HEK293 (cell line): Measurements from ENCODE around the gene GPR152.

Experiments used
- CTCF ChIA-PET: fragments of 350-600 bp; formaldehyde crosslinking; extraction: SDS; loops from one replicate; lab custom pipeline; 2021; ENCODE audit warnings: antibody characterized with exemption; lab: Yijun Ruan, JAX
- POLR2A ChIA-PET: fragments of 300-600 bp; formaldehyde crosslinking; extraction: SDS; loops from one replicate; lab custom pipeline; 2020; ENCODE audit warnings: antibody characterized with exemption, inconsistent platforms; lab: Yijun Ruan, JAX
- H3K27ac ChIP-seq: fragments of 200-500 bp; sonication (Bioruptor generic); 2 replicates; pipeline ENCODE4 v1.5.1; 2014; ENCODE audit warnings: low read depth, low read length, control low read depth, inconsistent platforms; ENCODE audit errors: extremely low read depth
- H3K36me3 ChIP-seq, 2 experiments: fragments of 200-500 bp in 1 of 2; sonication (Bioruptor generic) in 1 of 2; 1 replicate in 1 of 2; 2 replicates in 1 of 2; pipeline ENCODE4 v1.5.1; 2014 to 2017; ENCODE audit warnings: inconsistent platforms in 2 of 2, low read length in 2 of 2; ENCODE audit not compliant: control insufficient read depth in 2 of 2, insufficient read depth in 1 of 2
- H3K4me1 ChIP-seq: fragments of 200-500 bp; sonication (Bioruptor generic); 2 replicates; pipeline ENCODE4 v1.5.1; 2014; ENCODE audit warnings: mild to moderate bottlenecking, low read length, inconsistent platforms; ENCODE audit not compliant: control insufficient read depth, insufficient read depth
- H3K4me3 ChIP-seq: 2 replicates; pipeline ENCODE4 v1.5.1; 2011; ENCODE audit warnings: low read depth, mild to moderate bottlenecking, control low read depth, low read length, moderate library complexity
- H3K9me3 ChIP-seq: fragments of 200-500 bp; sonication (Bioruptor generic); 2 replicates; pipeline ENCODE4 v1.5.1; 2014; ENCODE audit warnings: low read depth, low read length, inconsistent platforms; ENCODE audit not compliant: control insufficient read depth, insufficient read depth
- GLIS2 ChIP-seq: fragments of 450-650 bp; formaldehyde crosslinking; IDR thresholded peaks from 2 replicates; pipeline ENCODE4 v1.5.1; 2016; ENCODE audit warnings: missing biosample characterization, missing genetic modification characterization
- KLF1 ChIP-seq: fragments of 450-650 bp; formaldehyde crosslinking; IDR thresholded peaks from 2 replicates; pipeline ENCODE4 v1.5.1; 2016; ENCODE audit warnings: missing biosample characterization, missing genetic modification characterization
- KLF9 ChIP-seq: fragments of 450-650 bp; formaldehyde crosslinking; IDR thresholded peaks from 2 replicates; pipeline ENCODE4 v1.5.1; 2016; ENCODE audit warnings: missing biosample characterization, missing genetic modification characterization, low read depth
- REPIN1 ChIP-seq: fragments of 450-650 bp; formaldehyde crosslinking; IDR thresholded peaks from 2 replicates; pipeline ENCODE4 v1.5.1; 2017; ENCODE audit warnings: missing biosample characterization, missing genetic modification characterization, low read depth
- TSHZ1 ChIP-seq: fragments of 450-650 bp; formaldehyde crosslinking; IDR thresholded peaks from 2 replicates; pipeline ENCODE4 v1.5.1; 2016; ENCODE audit warnings: missing biosample characterization, missing genetic modification characterization, borderline replicate concordance
- ZBTB10 ChIP-seq: fragments of 450-650 bp; formaldehyde crosslinking; IDR thresholded peaks from 2 replicates; pipeline ENCODE4 v1.5.1; 2016; ENCODE audit warnings: missing biosample characterization, missing genetic modification characterization
- ZFHX2 ChIP-seq: fragments of 450-650 bp; formaldehyde crosslinking; conservative IDR thresholded peaks from 2 replicates; pipeline ENCODE4 v1.5.1; 2016; ENCODE audit warnings: missing biosample characterization, missing genetic modification characterization
- ZFP3 ChIP-seq: fragments of 450-650 bp; formaldehyde crosslinking; IDR thresholded peaks from 2 replicates; pipeline ENCODE4 v1.5.1; 2016; ENCODE audit warnings: low read depth, missing biosample characterization, missing genetic modification characterization
- ZNF114 ChIP-seq: fragments of 450-650 bp; formaldehyde crosslinking; IDR thresholded peaks from 2 replicates; pipeline ENCODE4 v1.5.0; 2017; ENCODE audit warnings: missing biosample characterization, missing genetic modification characterization
- ZNF121 ChIP-seq: fragments of 450-650 bp; formaldehyde crosslinking; IDR thresholded peaks from 2 replicates; pipeline ENCODE4 v1.5.1; 2016; ENCODE audit warnings: missing biosample characterization, missing genetic modification characterization
- ZNF148 ChIP-seq: fragments of 450-650 bp; formaldehyde crosslinking; IDR thresholded peaks from 2 replicates; pipeline ENCODE4 v1.5.0; 2017; ENCODE audit warnings: missing biosample characterization, missing genetic modification characterization, borderline replicate concordance
- ZNF2 ChIP-seq: fragments of 450-650 bp; formaldehyde crosslinking; IDR thresholded peaks from 2 replicates; pipeline ENCODE4 v1.5.1; 2016; ENCODE audit warnings: missing biosample characterization, missing genetic modification characterization
- ZNF280D ChIP-seq: fragments of 450-650 bp; formaldehyde crosslinking; IDR thresholded peaks from 2 replicates; pipeline ENCODE4 v1.5.1; 2016; ENCODE audit warnings: missing biosample characterization, missing genetic modification characterization
- ZNF292 ChIP-seq: fragments of 450-650 bp; formaldehyde crosslinking; IDR thresholded peaks from 2 replicates; pipeline ENCODE4 v1.5.1; 2016; ENCODE audit warnings: low read depth, missing biosample characterization, missing genetic modification characterization, borderline replicate concordance
- ZNF324 ChIP-seq: fragments of 450-650 bp; formaldehyde crosslinking; IDR thresholded peaks from 2 replicates; pipeline ENCODE4 v1.5.1; 2016; ENCODE audit warnings: missing biosample characterization, missing genetic modification characterization
- ZNF350 ChIP-seq: fragments of 450-650 bp; formaldehyde crosslinking; IDR thresholded peaks from 2 replicates; pipeline ENCODE4 v1.5.0; 2017; ENCODE audit warnings: missing biosample characterization, mild to moderate bottlenecking, missing genetic modification characterization
- ZNF366 ChIP-seq: fragments of 450-650 bp; formaldehyde crosslinking; conservative IDR thresholded peaks from 2 replicates; pipeline ENCODE4 v1.5.1; 2016; ENCODE audit warnings: missing biosample characterization, missing genetic modification characterization
- ZNF394 ChIP-seq: fragments of 450-650 bp; formaldehyde crosslinking; IDR thresholded peaks from 2 replicates; pipeline ENCODE4 v1.5.1; 2016; ENCODE audit warnings: missing biosample characterization, missing genetic modification characterization, mild to moderate bottlenecking, moderate library complexity, borderline replicate concordance
- ZNF433 ChIP-seq: fragments of 450-650 bp; formaldehyde crosslinking; IDR thresholded peaks from 2 replicates; pipeline ENCODE4 v1.5.1; 2016; ENCODE audit warnings: missing biosample characterization, missing genetic modification characterization, low read depth
- ZNF501 ChIP-seq: fragments of 450-650 bp; formaldehyde crosslinking; IDR thresholded peaks from 2 replicates; pipeline ENCODE4 v1.5.1; 2016; ENCODE audit warnings: missing biosample characterization, missing genetic modification characterization
- ZNF514 ChIP-seq: fragments of 450-650 bp; formaldehyde crosslinking; IDR thresholded peaks from 2 replicates; pipeline ENCODE4 v1.5.1; 2016; ENCODE audit warnings: missing biosample characterization, missing genetic modification characterization
- ZNF654 ChIP-seq: fragments of 450-650 bp; formaldehyde crosslinking; IDR thresholded peaks from 2 replicates; pipeline ENCODE4 v1.5.1; 2016; ENCODE audit warnings: low read depth, missing biosample characterization, missing genetic modification characterization
- ZNF664 ChIP-seq: fragments of 450-650 bp; formaldehyde crosslinking; IDR thresholded peaks from 2 replicates; pipeline ENCODE4 v1.5.1; 2016; ENCODE audit warnings: missing biosample characterization, missing genetic modification characterization
- ZSCAN16 ChIP-seq: fragments of 450-650 bp; formaldehyde crosslinking; IDR thresholded peaks from 2 replicates; pipeline ENCODE4 v1.5.1; 2016; ENCODE audit warnings: missing biosample characterization, missing genetic modification characterization
- TF ChIP-seq, protein P1 (sequence below): fragments of 450-650 bp; formaldehyde crosslinking; IDR thresholded peaks from 2 replicates; pipeline ENCODE4 v1.5.1; 2017; ENCODE audit warnings: missing biosample characterization, missing genetic modification characterization

The GPR152 gene

GRCh38 chr11:67436459-67437081 is 16.0 kb downstream of the GPR152 start:
- peaks cover 0 to 86% of the 10 kb centered on the region in 2 experiments; a peak in 1 of 3 replicates for H3K36me3 ChIP-seq
- no peak overlapping the region for H3K27ac ChIP-seq
- POLR2A ChIA-PET = interaction anchor here (0.6 to 1.5 kb wide), 7 partner anchors 8 to 90 kb away, joined by 3 to 6 read pairs (median 4); partner anchors contain the start of genes PPP1CA, RPS6KB2 and TMEM134
- no peaks in the 10 kb centered on the region for H3K4me1 ChIP-seq
- no peak overlapping the region for H3K4me3 ChIP-seq
- CTCF ChIA-PET = interaction anchor here (1.2 kb wide), 1 partner anchor 35 kb away, joined by 5 read pairs; the partner anchor contains the start of gene PPP1CA
- no peaks in the 10 kb centered on the region for H3K9me3 ChIP-seq
- TF ChIP-seq ZNF501 (tag by site-specific recombination) (no peak), ZNF114 (tag by site-specific recombination) (no peak), KLF9 (tag by site-specific recombination) (no peak), ZNF324 (tag by site-specific recombination) (0 out of 2 replicates have a peak, but pooled peaks have one; percentile 39), KLF1 (tag by site-specific recombination) (peak; percentile 44; the same call in 1 of the 2 replicates), TSHZ1 (tag by site-specific recombination) (peak; percentile 45; the same call in 1 of the 2 replicates), ZNF350 (tag by site-specific recombination) (no peak), ZNF292 (tag by site-specific recombination) (no peak), ZNF148 (tag by site-specific recombination) (no peak), ZNF366 (peak; percentile 57), ZNF433 (tag by site-specific recombination) (no peak), GLIS2 (tag by site-specific recombination) (peak; percentile 73), ZNF121 (tag by site-specific recombination) (no peak), ZSCAN16 (tag by site-specific recombination) (no peak), ZFP3 (tag by site-specific recombination) (no peak), ZBTB10 (tag by site-specific recombination) (peak; percentile 49; the same call in 1 of the 2 replicates), ZFHX2 (peak; percentile 35; the same call in 1 of the 2 replicates), ZNF394 (tag by site-specific recombination) (no peak), ZNF654 (no peak), ZNF514 (tag by site-specific recombination) (no peak), ZNF2 (tag by site-specific recombination) (no peak), REPIN1 (tag by site-specific recombination) (no peak), ZNF280D (tag by site-specific recombination) (no peak), ZNF664 (peak; percentile 80)
- TF ChIP-seq, protein P1, sequence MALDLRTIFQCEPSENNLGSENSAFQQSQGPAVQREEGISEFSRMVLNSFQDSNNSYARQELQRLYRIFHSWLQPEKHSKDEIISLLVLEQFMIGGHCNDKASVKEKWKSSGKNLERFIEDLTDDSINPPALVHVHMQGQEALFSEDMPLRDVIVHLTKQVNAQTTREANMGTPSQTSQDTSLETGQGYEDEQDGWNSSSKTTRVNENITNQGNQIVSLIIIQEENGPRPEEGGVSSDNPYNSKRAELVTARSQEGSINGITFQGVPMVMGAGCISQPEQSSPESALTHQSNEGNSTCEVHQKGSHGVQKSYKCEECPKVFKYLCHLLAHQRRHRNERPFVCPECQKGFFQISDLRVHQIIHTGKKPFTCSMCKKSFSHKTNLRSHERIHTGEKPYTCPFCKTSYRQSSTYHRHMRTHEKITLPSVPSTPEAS (tag by site-specific recombination) = no peak
